Adrenal gland (tissue), 5 donors: ENCODE data around the gene TNNI3K.

Experiments used
- CTCF ChIP-seq, 6 experiments: fragments of 450-650 bp in 4 of 6; fragments of 200-600 bp in 2 of 6; sonication (generic) in 1 of 6; IDR thresholded peaks; 1 replicate in 5 of 6; 2 replicates in 1 of 6; pipeline versions ENCODE4 v1.5.1 to v1.8.0; 2016 to 2021; ENCODE audit warnings: antibody characterized with exemption in 6 of 6, mild to moderate bottlenecking in 2 of 6, moderate library complexity in 1 of 6
- POLR2A ChIP-seq, 2 donors: fragments of 450-650 bp; IDR thresholded peaks; one replicate each; pipeline ENCODE4 v1.6.1; 2017; ENCODE audit warnings: antibody characterized with exemption in 2 of 2, mild to moderate bottlenecking in 2 of 2, moderate library complexity in 1 of 2
- donor health status: DM: no; HTN: no; CAD: no.

DNA sequence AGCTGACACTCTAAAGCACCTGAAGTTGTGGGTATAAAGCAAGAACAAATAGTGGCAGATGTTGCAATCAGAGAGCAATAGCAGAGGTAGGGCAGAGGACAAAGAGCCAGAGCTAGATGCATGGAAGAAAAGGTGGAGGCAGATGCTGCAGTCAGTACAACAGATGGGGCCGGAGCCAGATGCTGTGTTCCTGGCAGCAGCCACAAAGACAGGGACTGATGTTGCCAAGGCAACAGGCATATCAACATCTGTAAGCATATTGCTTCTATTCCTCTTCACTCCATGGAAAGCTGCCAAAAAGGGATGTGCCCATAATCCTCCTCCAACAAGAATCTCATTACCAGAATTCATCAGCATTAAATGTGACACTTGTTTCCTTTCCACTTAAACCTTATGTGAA is 108.0 kb downstream of the TNNI3K start:
- no peak for TF ChIP-seq CTCF (IDR thresholded peaks at IDR 0.05)
- TF ChIP-seq POLR2A (IDR thresholded peaks at IDR 0.05) = no peak
